GM12801 (cell line): ENCODE data around the gene SUPT7L.

ENCODE experiments used
- CTCF ChIP-seq: IDR thresholded peaks from one replicate; pipeline ENCODE4 v1.5.1; 2011; ENCODE audit warnings: control low read depth; ENCODE audit not compliant: insufficient read length; ENCODE audit errors: extremely low read depth

The SUPT7L gene

GRCh38 chr2:27680571-27680970, 17.2 kb upstream of the SUPT7L start:
- no peak for TF ChIP-seq CTCF

- TF ChIP-seq CTCF = no peak
Measured at GRCh38 chr2:27672723-27673486, 9.5 kb upstream of the SUPT7L start.

- TF ChIP-seq CTCF = no peak
Measured at GRCh38 chr2:27671235-27671634, 7.8 kb upstream of the SUPT7L start.

- TF ChIP-seq CTCF = no peak
Measured at GRCh38 chr2:27667446-27667845, 4.0 kb upstream of the SUPT7L start.

GRCh38 chr2:27664622-27665363, 1.4 kb upstream of the SUPT7L start:
- no peak for TF ChIP-seq CTCF

GRCh38 chr2:27664154-27664574, 750 bp upstream of the SUPT7L start:
- no peak for TF ChIP-seq CTCF

GRCh38 chr2:27661371-27661770, 2.0 kb downstream of the SUPT7L start:
- TF ChIP-seq CTCF = no peak
